ENCODE data around the gene MTHFSD.

- TF ChIP-seq CTCF (IDR thresholded peaks at IDR 0.05): no peak
- no peak for TF ChIP-seq JUND (IDR thresholded peaks at IDR 0.05)
- TF ChIP-seq REST (IDR thresholded peaks at IDR 0.05; ENCODE audit: low read depth, low read length): no peak
- no peak for TF ChIP-seq FOXM1 (IDR thresholded peaks at IDR 0.05; ENCODE audit: low read depth)
Observed at GRCh38 chr16:86584726-86585721, 30.0 kb upstream of the MTHFSD start.
